ENCODE results near the gene GET4. TPM values are rescaled to one million over a fixed set of nuclear protein-coding genes. Genes with fewer than 3 reads are reported as not detected.

The GET4 gene
- total and polyA plus RNA-seq, 2 of the 13 experiments (the other 11 are each of a cell fraction or from before 2014, with no cell fraction given), result 28.2 to 35.2 TPM

GRCh38 chr7:854118-854775, 22.1 kb upstream of the GET4 start (continued):
- no peak for TF ChIP-seq KLF12 (CRISPR knock-in tag; IDR thresholded peaks at IDR 0.05; ENCODE audit: borderline replicate concordance)
- no peak for TF ChIP-seq SP140L (CRISPR knock-in tag; IDR thresholded peaks at IDR 0.05; ENCODE audit: borderline replicate concordance)
- TF ChIP-seq AGO1 (IDR thresholded peaks at IDR 0.05; ENCODE audit: low read depth, low read length, poor library complexity, severe bottlenecking), result no peak
- TF ChIP-seq KDM4B (CRISPR knock-in tag; IDR thresholded peaks at IDR 0.05), result no peak
- TF ChIP-seq ZNF747 (CRISPR knock-in tag; IDR thresholded peaks at IDR 0.05; ENCODE audit: borderline replicate concordance), result no peak
- no peak for TF ChIP-seq ZKSCAN1 (IDR thresholded peaks at IDR 0.05; ENCODE audit: low read length)
- no peak for TF ChIP-seq ZNF616 (CRISPR knock-in tag; IDR thresholded peaks at IDR 0.05; ENCODE audit: low read depth)
- no peak for TF ChIP-seq BCL6 (CRISPR knock-in tag; IDR thresholded peaks at IDR 0.05)

GRCh38 chr7:855686-856369, 20.5 kb upstream of the GET4 start:
- no peaks in the 10 kb centered on the region for H3K79me2 ChIP-seq (ENCODE audit: insufficient read depth, low read length)
- ChIA-PET CTCF (ENCODE audit: low intra/inter-chr PET ratio, low total read pairs) (no interaction called here), POLR2A (no interaction called here)
- WGBS (ENCODE audit: low lambda C conversion rate), result 99% methylated on average over 5 of the region's 29 CpGs
- H3K9me3 ChIP-seq (ENCODE audit: low read length), result no peaks in the 10 kb centered on the region
- BruUV-seq (replicated peaks), result no TSS peak
- H3K9ac ChIP-seq (ENCODE audit: insufficient read depth, low read depth, low read length), result no peak overlapping the region
- H3K27ac ChIP-seq (ENCODE audit: extremely low read length, insufficient read depth, low read length), result no peak overlapping the region
- H3K4me1 ChIP-seq (ENCODE audit: insufficient read depth, low read length), result peaks cover 4% of the 10 kb centered on the region
- H3K4me3 ChIP-seq (replicated peaks in 1 of 3; ENCODE audit: insufficient read depth in 1 of 3, low read depth in 2 of 3, low read length in 3 of 3), result no peak overlapping the region
- peaks cover 31 to 77% of the 10 kb centered on the region in 2 experiments for H3K36me3 ChIP-seq (replicated peaks in 1 of 2; ENCODE audit: control insufficient read depth in 1 of 2, insufficient read depth in 2 of 2, low read length in 2 of 2)
- in situ Hi-C loops (cut with HindIII; ENCODE audit: extremely low pct_ligation_motif_present, low pct_unique_long_range_greater_than_20kb) (no loop called here), intact Hi-C loops (cut with micrococcal nuclease; ENCODE audit: unreplicated experiment) (no loop called here)
- no peak overlapping the region for H2AFZ ChIP-seq (ENCODE audit: low read length)
- H4K20me1 ChIP-seq (ENCODE audit: insufficient read depth, low read length), result no peaks in the 10 kb centered on the region; the same call in 1 of the 2 replicates
- no peak for TF ChIP-seq FOXM1 (CRISPR knock-in tag; IDR thresholded peaks at IDR 0.05)
- TF ChIP-seq ETV6 (CRISPR knock-in tag; conservative IDR thresholded peaks at IDR 0.05), result no peak
- TF ChIP-seq NFYC (CRISPR knock-in tag; IDR thresholded peaks at IDR 0.05), result no peak
- no peak for TF ChIP-seq CSRNP1 (CRISPR knock-in tag; IDR thresholded peaks at IDR 0.05)
- no peak for TF ChIP-seq ZNF205 (CRISPR knock-in tag; IDR thresholded peaks at IDR 0.05)
- TF ChIP-seq ESRRA (CRISPR knock-in tag; IDR thresholded peaks at IDR 0.05; ENCODE audit: low read depth), result no peak
- TF ChIP-seq TOPORS (CRISPR knock-in tag; IDR thresholded peaks at IDR 0.05), result no peak
- no peak for TF ChIP-seq ZNF17 (CRISPR knock-in tag; IDR thresholded peaks at IDR 0.05)
- no peak for TF ChIP-seq ZNF326 (CRISPR knock-in tag; IDR thresholded peaks at IDR 0.05; ENCODE audit: borderline replicate concordance)
- TF ChIP-seq SP4 (CRISPR knock-in tag; IDR thresholded peaks at IDR 0.05), result no peak
- no peak for TF ChIP-seq ZNF547 (CRISPR knock-in tag; IDR thresholded peaks at IDR 0.05)
- TF ChIP-seq POLR2AphosphoS2 (IDR thresholded peaks at IDR 0.05; ENCODE audit: low read depth, low read length), result no peak
- TF ChIP-seq ZNF615 (CRISPR knock-in tag; IDR thresholded peaks at IDR 0.05; ENCODE audit: borderline replicate concordance), result no peak
- no peak for TF ChIP-seq CC2D1A (CRISPR knock-in tag; IDR thresholded peaks at IDR 0.05)
- TF ChIP-seq MBD4 (IDR thresholded peaks at IDR 0.05; ENCODE audit: borderline replicate concordance, low read length), result no peak
- TF ChIP-seq KLF9 (CRISPR knock-in tag; IDR thresholded peaks at IDR 0.05; ENCODE audit: low read depth), result no peak
- no peak for TF ChIP-seq ELF1 (CRISPR knock-in tag; IDR thresholded peaks at IDR 0.05)
- ATAC-seq (no peak), DNase-seq (ENCODE audit: low spot score) (no peak), FAIRE-seq (no peak)
- H3K4me2 ChIP-seq (ENCODE audit: low read depth, low read length), result no peak overlapping the region
- H3K27me3 ChIP-seq (ENCODE audit: control insufficient read depth in 1 of 2, insufficient read depth in 2 of 2, low read length in 2 of 2), result no peaks in the 10 kb centered on the region

Data from HepG2 (cell line).